RWPE2 (cell line): ENCODE measurements around the gene RPS6KL1.

Source experiments
- ATAC-seq: fragments of 200-7000 bp; cut with Tn5 transposase; 3 replicates; pipeline ENCODE4 v1.9.1; 2021; ENCODE audit warnings: low read depth
- DNase-seq: peaks from one replicate; pipeline ENCODE4 v3.0.0-alpha.2; 2020; ENCODE audit warnings: low spot score
- H3K27ac ChIP-seq: fragments of 450-650 bp; 2 replicates; pipeline ENCODE4 v1.5.1; 2017; ENCODE audit warnings: mild to moderate bottlenecking; ENCODE audit not compliant: poor library complexity, severe bottlenecking
- H3K27me3 ChIP-seq: fragments of 250-450 bp; sonication (Bioruptor Pico); 2 replicates; pipeline ENCODE4 v1.5.1; 2021; ENCODE audit warnings: mild to moderate bottlenecking, moderate library complexity; ENCODE audit not compliant: insufficient read depth, poor library complexity, severe bottlenecking
- H3K36me3 ChIP-seq: fragments of 250-450 bp; sonication (Bioruptor Pico); 2 replicates; pipeline ENCODE4 v1.5.1; 2020; ENCODE audit warnings: low read depth, mild to moderate bottlenecking, moderate library complexity
- H3K4me1 ChIP-seq: fragments of 250-450 bp; sonication (Bioruptor Pico); 2 replicates; pipeline ENCODE4 v1.5.1; 2021; ENCODE audit warnings: mild to moderate bottlenecking, moderate library complexity; ENCODE audit not compliant: insufficient read depth, poor library complexity, severe bottlenecking
- H3K4me3 ChIP-seq: fragments of 250-450 bp; sonication (Bioruptor Pico); 2 replicates; pipeline ENCODE4 v1.5.1; 2021; ENCODE audit warnings: mild to moderate bottlenecking, moderate library complexity; ENCODE audit not compliant: severe bottlenecking
- H3K9me3 ChIP-seq: fragments of 250-450 bp; sonication (Bioruptor Pico); 2 replicates; pipeline ENCODE4 v1.5.1; 2021; ENCODE audit warnings: mild to moderate bottlenecking, moderate library complexity; ENCODE audit not compliant: severe bottlenecking
- CTCF ChIP-seq: fragments of 450-650 bp; IDR thresholded peaks from one replicate; pipeline ENCODE4 v1.5.1; 2017; ENCODE audit warnings: mild to moderate bottlenecking, moderate library complexity; ENCODE audit not compliant: poor library complexity, severe bottlenecking

The RPS6KL1 gene

GRCh38 chr14:74963705-74964271 is 40.7 kb upstream of the RPS6KL1 start:
- ATAC-seq (peak; percentile 15; the same call in 2 of the 3 replicates), DNase-seq (peak; percentile 65)
- no peak for TF ChIP-seq CTCF
- Histone ChIP-seq H3K9me3 (no peaks in the 10 kb centered on the region), H3K4me1 (peaks cover 40% of the 10 kb centered on the region), H3K4me3 (no peak overlapping the region), H3K27me3 (no peaks in the 10 kb centered on the region), H3K36me3 (no peaks in the 10 kb centered on the region), H3K27ac (peak overlapping the region; percentile 86)

GRCh38 chr14:74963178-74963704 is 40.2 kb upstream of the RPS6KL1 start:
- Histone ChIP-seq H3K4me1 (peaks cover 40% of the 10 kb centered on the region), H3K36me3 (no peaks in the 10 kb centered on the region), H3K9me3 (no peaks in the 10 kb centered on the region), H3K27ac (peak overlapping the region; percentile 86), H3K27me3 (no peaks in the 10 kb centered on the region), H3K4me3 (no peak overlapping the region)
- DNase-seq (peak; percentile 68), ATAC-seq (no peak)
- TF ChIP-seq CTCF, result no peak

GRCh38 chr14:74962493-74962892 is 39.4 kb upstream of the RPS6KL1 start:
- no peak for ATAC-seq
- Histone ChIP-seq H3K27me3 (no peaks in the 10 kb centered on the region), H3K27ac (no peak overlapping the region)

GRCh38 chr14:74962046-74962445 is 39.0 kb upstream of the RPS6KL1 start:
- Histone ChIP-seq H3K36me3 (no peaks in the 10 kb centered on the region), H3K27me3 (no peaks in the 10 kb centered on the region), H3K9me3 (no peaks in the 10 kb centered on the region), H3K27ac (no peak overlapping the region), H3K4me1 (peaks cover 40% of the 10 kb centered on the region), H3K4me3 (no peak overlapping the region)
- DNase-seq (no peak), ATAC-seq (no peak)
- no peak for TF ChIP-seq CTCF

More at GRCh38 chr14:74962493-74962892, 39.4 kb upstream of the RPS6KL1 start:
- Histone ChIP-seq H3K36me3 (no peaks in the 10 kb centered on the region), H3K4me3 (no peak overlapping the region), H3K9me3 (no peaks in the 10 kb centered on the region), H3K4me1 (peaks cover 40% of the 10 kb centered on the region)
- DNase-seq, result no peak
- TF ChIP-seq CTCF, result no peak

- no peak for DNase-seq
- H3K27me3 ChIP-seq, result no peaks in the 10 kb centered on the region
- no peak overlapping the region for H3K27ac ChIP-seq
These were observed 38.3 kb upstream of the RPS6KL1 start for GRCh38 chr14:74961238-74961911.

More at GRCh38 chr14:74961238-74961911, 38.3 kb upstream of the RPS6KL1 start:
- Histone ChIP-seq H3K4me3 (no peak overlapping the region), H3K9me3 (no peaks in the 10 kb centered on the region), H3K4me1 (peaks cover 40% of the 10 kb centered on the region), H3K36me3 (no peaks in the 10 kb centered on the region)
- no peak for ATAC-seq
- TF ChIP-seq CTCF, result no peak
